GM23338 (cell line): ENCODE results near the gene UBXN2A. TPM values are rescaled to one million over a fixed set of nuclear protein-coding genes. Genes with fewer than 3 reads are reported as not detected.

Source experiments
- ATAC-seq: fragments of 200-7000 bp; cut with Tn5 transposase; 3 replicates; pipeline ENCODE4 v1.9.1; 2020
- DNase-seq: peaks from one replicate; pipeline ENCODE4 v3.0.0-alpha.2; 2015; ENCODE audit warnings: low spot score
- H2AFZ ChIP-seq: fragments of 200-600 bp; sonication (generic); 2 replicates; pipeline ENCODE4 v1.8.0; 2016; ENCODE audit warnings: antibody characterized with exemption, mild to moderate bottlenecking, moderate library complexity
- H3F3A ChIP-seq: fragments of 200-600 bp; sonication (generic); replicated peaks from 2 replicates; pipeline ENCODE4 v1.8.0; 2017; ENCODE audit warnings: antibody characterized with exemption, mixed run types, low read depth
- H3K27ac ChIP-seq: fragments of 200-600 bp; sonication (generic); 2 replicates; pipeline ENCODE4 v1.6.1; 2016; ENCODE audit warnings: low read depth
- H3K27me3 ChIP-seq: fragments of 200-600 bp; sonication (generic); 2 replicates; pipeline ENCODE4 v1.8.0; 2016; ENCODE audit warnings: mild to moderate bottlenecking, mixed run types, moderate library complexity; ENCODE audit not compliant: insufficient read depth
- H3K36me3 ChIP-seq: fragments of 200-600 bp; sonication (generic); 2 replicates; pipeline ENCODE4 v1.8.0; 2016; ENCODE audit warnings: mild to moderate bottlenecking; ENCODE audit not compliant: insufficient read depth
- H3K4me1 ChIP-seq: fragments of 200-600 bp; sonication (generic); 2 replicates; pipeline ENCODE4 v1.8.0; 2016; ENCODE audit warnings: mild to moderate bottlenecking, moderate library complexity; ENCODE audit not compliant: insufficient read depth
- H3K4me2 ChIP-seq: fragments of 200-600 bp; sonication (generic); 2 replicates; pipeline ENCODE4 v1.7.1; 2017; ENCODE audit warnings: mixed run types
- H3K4me3 ChIP-seq: fragments of 200-600 bp; sonication (generic); 2 replicates; pipeline ENCODE4 v1.6.1; 2016; ENCODE audit warnings: mixed run types
- H3K79me2 ChIP-seq: fragments of 200-600 bp; sonication (generic); replicated peaks from 2 replicates; pipeline ENCODE4 v1.8.0; 2017; ENCODE audit warnings: mild to moderate bottlenecking; ENCODE audit not compliant: insufficient read depth
- H3K9me2 ChIP-seq: fragments of 200-600 bp; sonication (generic); 2 replicates; pipeline ENCODE4 v1.8.0; 2017; ENCODE audit not compliant: insufficient read depth
- H4K20me1 ChIP-seq: fragments of 200-600 bp; sonication (generic); replicated peaks from 2 replicates; pipeline ENCODE4 v1.8.0; 2017; ENCODE audit warnings: mild to moderate bottlenecking; ENCODE audit not compliant: insufficient read depth
- H3K27ac Mint-ChIP-seq: 2 replicates; pipeline ENCODE4 v1.8.0; 2020; ENCODE audit warnings: inconsistent platforms, mild to moderate bottlenecking, moderate library complexity, mixed read lengths
- H3K27me3 Mint-ChIP-seq: 3 replicates; pipeline ENCODE4 v1.8.0; 2022; ENCODE audit warnings: low read depth, mild to moderate bottlenecking, moderate library complexity, mixed read lengths, inconsistent platforms; ENCODE audit not compliant: insufficient read depth, poor library complexity
- H3K36me3 Mint-ChIP-seq: 3 replicates; pipeline ENCODE4 v1.8.0; 2021; ENCODE audit warnings: low read depth, mild to moderate bottlenecking, inconsistent platforms, moderate library complexity, mixed read lengths
- H3K4me1 Mint-ChIP-seq: 3 replicates; pipeline ENCODE4 v1.8.0; 2020; ENCODE audit warnings: mild to moderate bottlenecking, inconsistent platforms, mixed read lengths
- H3K4me3 Mint-ChIP-seq: 3 replicates; pipeline ENCODE4 v1.8.0; 2021; ENCODE audit warnings: moderate library complexity, mild to moderate bottlenecking, inconsistent platforms, mixed read lengths
- H3K9me3 Mint-ChIP-seq: 3 replicates; pipeline ENCODE4 v1.8.0; 2020; ENCODE audit warnings: moderate library complexity, mild to moderate bottlenecking, inconsistent platforms, mixed read lengths
- CREB1 ChIP-seq: fragments of 250-450 bp; sonication (Bioruptor Pico); IDR thresholded peaks from 2 replicates; pipeline ENCODE4 v1.5.0; 2020; ENCODE audit warnings: low read depth, mild to moderate bottlenecking, moderate library complexity
- CTCF ChIP-seq, 2 experiments: fragments of 200-600 bp in 1 of 2; sonication (generic) in 1 of 2; conservative IDR thresholded peaks; 2 replicates each; pipeline versions ENCODE4 v1.5.1 to v1.6.1; 2016 to 2017; ENCODE audit warnings: antibody characterized with exemption in 2 of 2, low read depth in 2 of 2, mild to moderate bottlenecking in 2 of 2, moderate library complexity in 1 of 2
- EZH2 ChIP-seq: fragments of 200-600 bp; sonication (generic); IDR thresholded peaks from one replicate; pipeline ENCODE4 v1.8.0; 2017; ENCODE audit warnings: antibody characterized with exemption, mild to moderate bottlenecking, low read depth; ENCODE audit not compliant: unreplicated experiment
- EZH2phosphoT487 ChIP-seq: fragments of 200-600 bp; sonication (generic); IDR thresholded peaks from one replicate; pipeline ENCODE4 v1.8.1; 2018; ENCODE audit warnings: antibody characterized with exemption; ENCODE audit not compliant: unreplicated experiment
- NANOG ChIP-seq: IDR thresholded peaks from 2 replicates; pipeline ENCODE4 v1.6.1; 2016; ENCODE audit warnings: antibody characterized with exemption, borderline replicate concordance
- POLR2AphosphoS5 ChIP-seq: IDR thresholded peaks from 2 replicates; pipeline ENCODE4 v1.6.1; 2016; ENCODE audit warnings: antibody characterized with exemption, low read depth
- REST ChIP-seq: IDR thresholded peaks from one replicate; pipeline ENCODE4 v1.6.1; 2018; ENCODE audit warnings: antibody characterized with exemption; ENCODE audit not compliant: unreplicated experiment
- ZNF114 ChIP-seq: fragments of 250-450 bp; sonication (Bioruptor Pico); IDR thresholded peaks from 2 replicates; pipeline ENCODE4 v1.5.0; 2020; ENCODE audit warnings: mild to moderate bottlenecking, moderate library complexity
- ZNF462 ChIP-seq: fragments of 250-450 bp; sonication (Bioruptor Pico); IDR thresholded peaks from 2 replicates; pipeline ENCODE4 v1.5.0; 2020; ENCODE audit warnings: mild to moderate bottlenecking, moderate library complexity
- polyA plus RNA-seq: library from polyadenylated mRNA; unstranded; fragments of >200 nt; fragmentation: Nextera tagmentation; extraction: Ambion mirVana; gene quantifications from 2 replicates; pipeline ENCODE4 v1.2.1, GENCODE V29; 2016
- total RNA-seq: library from RNA; depleted of rRNA; stranded (reverse); fragments of >200 nt; shearing (Covaris generic); gene quantifications from 2 replicates; pipeline ENCODE4 v1.2.3, GENCODE V29; 2014

The UBXN2A gene
- total and polyA plus RNA-seq, 2 experiments from 2014 or later: 11.5 to 12.1 TPM

GRCh38 chr2:24017711-24018110, 77.4 kb downstream of the UBXN2A start (continued):
- no peak for TF ChIP-seq ZNF462 (CRISPR knock-in tag)
- no peak for TF ChIP-seq EZH2phosphoT487
- no peak for TF ChIP-seq CREB1 (CRISPR knock-in tag)
- no peak for TF ChIP-seq EZH2
- no peak for TF ChIP-seq CTCF (conservative IDR thresholded peaks at IDR 0.05; ENCODE audit: low read depth in 2 of 2)
- no peak for TF ChIP-seq NANOG

- H3K9me3 Mint-ChIP-seq: no peaks in the 10 kb centered on the region
- H3K4me2 ChIP-seq: no peak overlapping the region
- H3K4me3 ChIP-seq: no peak overlapping the region
- H3K79me2 ChIP-seq: no peaks in the 10 kb centered on the region
- peaks cover 14% of the 10 kb centered on the region for H3K36me3 Mint-ChIP-seq
- no peaks in the 10 kb centered on the region for H3K9me2 ChIP-seq
- ATAC-seq: no peak
- H2AFZ ChIP-seq: no peak overlapping the region
- H4K20me1 ChIP-seq: no peaks in the 10 kb centered on the region
- peaks cover 16% of the 10 kb centered on the region; the same call in 1 of the 2 replicates for H3K4me1 ChIP-seq
- H3K4me3 Mint-ChIP-seq: no peak overlapping the region; the same call in 2 of the 3 replicates
- DNase-seq: peak; percentile 16
- peak overlapping the region; percentile 81 for H3K27ac Mint-ChIP-seq
- H3K4me1 Mint-ChIP-seq: peaks cover 31% of the 10 kb centered on the region
- no peak overlapping the region for H3K27ac ChIP-seq
- H3K27me3 ChIP-seq: no peaks in the 10 kb centered on the region
- H3K36me3 ChIP-seq: no peaks in the 10 kb centered on the region
- H3F3A ChIP-seq: no peaks in the 10 kb centered on the region
- H3K27me3 Mint-ChIP-seq: peaks cover 16% of the 10 kb centered on the region
- TF ChIP-seq NANOG (no peak), EZH2 (no peak), ZNF114 (CRISPR knock-in tag) (no peak), CREB1 (CRISPR knock-in tag) (no peak), CTCF (conservative IDR thresholded peaks at IDR 0.05; ENCODE audit: low read depth in 2 of 2) (no peak), REST (no peak), POLR2AphosphoS5 (no peak)
Measured at GRCh38 chr2:24018241-24018640, 78.0 kb downstream of the UBXN2A start.
